K562 (cell line): Measurements from ENCODE around the gene MACF1. TPM values are rescaled to one million over a fixed set of nuclear protein-coding genes. Genes with fewer than 3 reads are reported as not detected.

Experiments used
- CBX3 ChIP-seq, 2 experiments: IDR thresholded peaks; 1 replicate in 1 of 2; 2 replicates in 1 of 2; pipeline ENCODE4 v1.6.1; 2012; ENCODE audit warnings: inconsistent platforms in 2 of 2, low read length in 2 of 2, borderline replicate concordance in 1 of 2, control low read depth in 1 of 2
- CEBPB ChIP-seq: fragments of 450-650 bp; IDR thresholded peaks from 2 replicates; pipeline ENCODE4 v1.6.1; 2016; ENCODE audit warnings: missing genetic modification characterization, missing compliant biosample characterization
- CREB1 ChIP-seq, 2 experiments: sonication (generic) in 1 of 2; formaldehyde crosslinking in 1 of 2; IDR thresholded peaks; 2 replicates each; pipeline versions ENCODE4 v1.6.1 to v1.8.0; 2012 to 2022; ENCODE audit warnings: inconsistent platforms in 1 of 2, mild to moderate bottlenecking in 1 of 2, missing genetic modification reagents in 1 of 2, moderate library complexity in 1 of 2
- ELF4 ChIP-seq: fragments of 450-650 bp; formaldehyde crosslinking; IDR thresholded peaks from 2 replicates; pipeline ENCODE4 v1.4.0; 2022; ENCODE audit warnings: missing genetic modification characterization
- GABPA ChIP-seq: fragments of 200-800 bp; sonication (Bioruptor generic); conservative IDR thresholded peaks from 2 replicates; pipeline ENCODE4 v1.6.1; 2016; ENCODE audit warnings: low read depth, missing genetic modification characterization, missing compliant biosample characterization
- MAZ ChIP-seq, 2 experiments: fragments of 450-650 bp in 1 of 2; sonication (generic) in 1 of 2; formaldehyde crosslinking; IDR thresholded peaks in 1 of 2; conservative IDR thresholded peaks in 1 of 2; 2 replicates each; pipeline versions ENCODE4 v1.4.0 to v1.5.0; 2020; ENCODE audit warnings: mild to moderate bottlenecking in 1 of 2, missing genetic modification reagents in 1 of 2
- MYC ChIP-seq, 2 experiments: fragments of 250-450 bp in 1 of 2; sonication (Bioruptor Pico) in 1 of 2; IDR thresholded peaks; 2 replicates each; pipeline versions ENCODE4 v1.5.1 to v1.6.1; 2012 to 2021; ENCODE audit warnings: low read depth in 2 of 2, borderline replicate concordance in 1 of 2, improper control_type of control experiment in 1 of 2, low read length in 1 of 2, mild to moderate bottlenecking in 1 of 2, moderate library complexity in 1 of 2
- NBN ChIP-seq: fragments of 450-650 bp; IDR thresholded peaks from 2 replicates; pipeline ENCODE4 v1.6.1; 2016; ENCODE audit warnings: low read depth, mild to moderate bottlenecking
- NEUROD1 ChIP-seq: fragments of 150-350 bp; IDR thresholded peaks from 2 replicates; pipeline ENCODE4 v1.6.1; 2014; ENCODE audit warnings: borderline replicate concordance, low read length, low read depth; ENCODE audit not compliant: partially characterized antibody
- STAT5A ChIP-seq: IDR thresholded peaks from 2 replicates; pipeline ENCODE4 v1.6.1; 2012; ENCODE audit warnings: low read length, inconsistent platforms, borderline replicate concordance
- TAF9B ChIP-seq: fragments of 450-650 bp; IDR thresholded peaks from 2 replicates; pipeline ENCODE4 v1.6.1; 2018; ENCODE audit warnings: mild to moderate bottlenecking; ENCODE audit not compliant: partially characterized antibody
- ZEB2 ChIP-seq: fragments of 450-650 bp; IDR thresholded peaks from 2 replicates; pipeline ENCODE4 v1.6.1; 2016
- ZNF707 ChIP-seq: fragments of 250-450 bp; sonication (Bioruptor Pico); conservative IDR thresholded peaks from 2 replicates; pipeline ENCODE4 v1.8.0; 2022; ENCODE audit warnings: inconsistent platforms, mild to moderate bottlenecking, moderate library complexity
- polyA plus RNA-seq, 8 experiments: library from polyadenylated mRNA; depleted of rRNA in 4 of 8; stranded (reverse) in 5 of 8; unstranded in 3 of 8; fragments of >200 nt; fragmentation: Nextera tagmentation in 2 of 8; fragmentation: Illumina TruSeq in 1 of 8; extraction: Ambion mirVana in 2 of 8; extraction: Trizol in 1 of 8; gene quantifications; 2 replicates each; pipeline versions ENCODE4 v1.2.1 to v1.2.3, GENCODE V29; 2011 to 2014; ENCODE audit warnings: inconsistent platforms in 1 of 8, missing spikeins in 1 of 8
- total RNA-seq, 7 experiments: library from RNA; depleted of rRNA in 6 of 7; stranded (reverse); fragments of >200 nt in 6 of 7; fragmentation: Illumina TruSeq in 2 of 7; extraction: Trizol in 2 of 7; gene quantifications; 2 replicates each; pipeline versions ENCODE4 v1.2.1 to v1.2.3, GENCODE V29; 2011 to 2021; ENCODE audit warnings: low replicate concordance in 1 of 7
- TF ChIP-seq, protein P1 (sequence below): fragments of 450-650 bp; IDR thresholded peaks from 2 replicates; pipeline ENCODE4 v1.6.1; 2018; ENCODE audit not compliant: partially characterized antibody
- TF ChIP-seq, protein P2 (sequence below): fragments of 250-450 bp; sonication (Bioruptor Pico); IDR thresholded peaks from 2 replicates; pipeline ENCODE4 v1.5.0; 2021; ENCODE audit warnings: mild to moderate bottlenecking, moderate library complexity
- TF ChIP-seq, protein P3 (sequence below): sonication (generic); IDR thresholded peaks from 2 replicates; pipeline ENCODE4 v1.6.1; 2016

MACF1 gene
- total and polyA plus RNA-seq, 9 of the 15 experiments (the other 6 are each of a cell fraction or from before 2014, with no cell fraction given), result 13.2 to 232 (median 112) TPM

DNA sequence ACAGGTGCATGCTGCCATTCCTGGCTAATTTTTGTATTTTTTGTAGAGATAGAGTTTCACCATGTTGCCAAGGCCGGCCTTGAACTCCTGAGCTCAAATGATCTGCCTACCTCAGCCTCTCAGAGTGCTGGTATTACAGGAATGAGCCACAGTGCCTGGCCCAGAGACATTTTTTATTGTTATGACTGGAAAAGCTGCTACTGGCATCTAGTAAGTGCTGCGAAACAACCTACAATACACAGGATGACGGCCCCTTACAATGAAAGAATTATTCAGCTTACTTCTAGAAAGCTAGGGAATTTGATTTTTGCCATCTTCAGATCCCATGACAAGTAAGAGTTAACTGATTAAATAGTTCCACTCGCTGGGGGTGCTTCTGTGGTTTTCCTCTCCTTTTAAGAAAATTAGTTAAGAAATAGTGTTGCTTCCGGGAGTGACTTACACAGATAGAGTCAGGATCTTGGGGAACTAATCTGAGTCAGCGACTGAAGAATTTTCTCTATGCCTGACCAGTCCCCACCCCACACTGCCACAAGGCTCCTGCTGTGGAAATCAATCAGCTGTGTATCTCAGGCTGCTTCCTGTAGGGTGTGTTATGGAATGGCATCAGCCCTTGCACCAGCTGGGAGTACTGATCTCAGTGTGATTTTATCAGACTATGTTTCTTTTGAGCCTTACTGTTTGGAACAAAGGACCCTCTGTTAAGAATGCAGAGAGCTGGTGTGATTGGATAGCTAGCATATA lies 194.0 kb downstream of the MACF1 start (continued):
- TF ChIP-seq ZNF707, result no peak
- TF ChIP-seq, protein P1, sequence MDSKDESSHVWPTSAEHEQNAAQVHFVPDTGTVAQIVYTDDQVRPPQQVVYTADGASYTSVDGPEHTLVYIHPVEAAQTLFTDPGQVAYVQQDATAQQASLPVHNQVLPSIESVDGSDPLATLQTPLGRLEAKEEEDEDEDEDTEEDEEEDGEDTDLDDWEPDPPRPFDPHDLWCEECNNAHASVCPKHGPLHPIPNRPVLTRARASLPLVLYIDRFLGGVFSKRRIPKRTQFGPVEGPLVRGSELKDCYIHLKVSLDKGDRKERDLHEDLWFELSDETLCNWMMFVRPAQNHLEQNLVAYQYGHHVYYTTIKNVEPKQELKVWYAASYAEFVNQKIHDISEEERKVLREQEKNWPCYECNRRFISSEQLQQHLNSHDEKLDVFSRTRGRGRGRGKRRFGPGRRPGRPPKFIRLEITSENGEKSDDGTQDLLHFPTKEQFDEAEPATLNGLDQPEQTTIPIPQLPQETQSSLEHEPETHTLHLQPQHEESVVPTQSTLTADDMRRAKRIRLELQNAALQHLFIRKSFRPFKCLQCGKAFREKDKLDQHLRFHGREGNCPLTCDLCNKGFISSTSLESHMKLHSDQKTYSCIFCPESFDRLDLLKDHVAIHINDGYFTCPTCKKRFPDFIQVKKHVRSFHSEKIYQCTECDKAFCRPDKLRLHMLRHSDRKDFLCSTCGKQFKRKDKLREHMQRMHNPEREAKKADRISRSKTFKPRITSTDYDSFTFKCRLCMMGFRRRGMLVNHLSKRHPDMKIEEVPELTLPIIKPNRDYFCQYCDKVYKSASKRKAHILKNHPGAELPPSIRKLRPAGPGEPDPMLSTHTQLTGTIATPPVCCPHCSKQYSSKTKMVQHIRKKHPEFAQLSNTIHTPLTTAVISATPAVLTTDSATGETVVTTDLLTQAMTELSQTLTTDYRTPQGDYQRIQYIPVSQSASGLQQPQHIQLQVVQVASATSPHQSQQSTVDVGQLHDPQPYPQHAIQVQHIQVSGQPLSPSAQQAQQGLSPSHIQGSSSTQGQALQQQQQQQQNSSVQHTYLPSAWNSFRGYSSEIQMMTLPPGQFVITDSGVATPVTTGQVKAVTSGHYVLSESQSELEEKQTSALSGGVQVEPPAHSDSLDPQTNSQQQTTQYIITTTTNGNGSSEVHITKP, result no peak
- peak; percentile 72 for TF ChIP-seq MYC (IDR thresholded peaks at IDR 0.05; ENCODE audit: low read depth, low read length)
- TF ChIP-seq MYC (CRISPR knock-in tag; IDR thresholded peaks at IDR 0.05; ENCODE audit: borderline replicate concordance, low read depth), result no peak
- TF ChIP-seq, protein P2, sequence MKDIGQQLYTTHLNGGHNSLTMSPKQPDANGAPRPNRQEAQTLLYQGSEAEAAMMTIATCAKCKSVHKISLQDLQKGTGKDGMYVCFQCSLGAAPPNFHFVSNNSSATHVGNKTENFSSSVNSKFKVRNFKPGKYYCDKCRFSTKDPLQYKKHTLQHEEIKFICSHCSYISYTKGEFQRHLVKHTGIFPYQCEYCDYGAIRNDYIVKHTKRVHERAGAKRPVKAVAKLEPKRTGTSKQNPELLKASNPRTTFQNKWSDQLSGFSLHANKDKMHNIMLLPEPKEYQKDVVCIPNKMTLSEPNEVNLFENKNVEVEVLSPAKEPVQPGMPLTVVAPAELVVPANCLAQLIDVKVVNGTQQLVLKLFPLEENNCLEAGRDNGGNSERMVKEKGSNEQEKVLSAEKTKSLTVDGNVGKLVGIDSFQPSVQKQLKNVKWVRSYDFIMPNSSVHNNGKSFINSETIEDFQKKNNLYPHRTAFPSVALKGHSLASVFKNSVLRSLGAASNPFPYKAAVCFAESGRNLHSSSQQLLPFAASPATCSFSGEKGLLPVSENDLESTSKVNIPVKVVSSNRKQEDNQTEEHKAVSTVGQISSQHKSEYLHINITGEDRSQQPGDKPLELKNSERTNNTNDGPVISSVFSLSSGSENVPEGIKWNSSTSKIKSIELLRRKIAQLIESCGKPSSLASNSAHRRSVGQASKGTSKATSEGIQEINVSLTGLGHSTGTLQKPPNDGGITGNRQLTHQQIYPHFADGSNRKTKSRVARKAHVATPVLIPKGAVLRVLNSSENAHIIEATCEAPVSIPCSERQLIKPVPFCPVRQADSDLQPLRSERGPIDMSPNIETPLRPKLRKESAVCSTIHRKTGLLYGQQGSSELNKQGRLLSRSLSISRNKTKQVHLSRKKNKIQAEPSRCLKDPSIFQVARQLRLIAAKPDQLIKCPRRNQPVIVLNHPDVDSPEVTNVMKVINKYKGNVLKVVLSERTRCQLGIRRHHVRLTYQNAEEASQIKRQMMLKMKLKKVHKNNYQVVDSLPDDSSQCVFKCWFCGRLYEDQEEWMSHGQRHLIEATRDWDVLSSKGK (CRISPR knock-in tag), result no peak
- 0 out of 2 replicates have a peak, but pooled peaks have one; percentile 28 for TF ChIP-seq ZEB2
- TF ChIP-seq, protein P3, sequence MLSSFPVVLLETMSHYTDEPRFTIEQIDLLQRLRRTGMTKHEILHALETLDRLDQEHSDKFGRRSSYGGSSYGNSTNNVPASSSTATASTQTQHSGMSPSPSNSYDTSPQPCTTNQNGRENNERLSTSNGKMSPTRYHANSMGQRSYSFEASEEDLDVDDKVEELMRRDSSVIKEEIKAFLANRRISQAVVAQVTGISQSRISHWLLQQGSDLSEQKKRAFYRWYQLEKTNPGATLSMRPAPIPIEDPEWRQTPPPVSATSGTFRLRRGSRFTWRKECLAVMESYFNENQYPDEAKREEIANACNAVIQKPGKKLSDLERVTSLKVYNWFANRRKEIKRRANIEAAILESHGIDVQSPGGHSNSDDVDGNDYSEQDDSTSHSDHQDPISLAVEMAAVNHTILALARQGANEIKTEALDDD, result peak; percentile 99
- peak; percentile 34 to 60; a peak in 3 of 4 replicates for TF ChIP-seq MAZ (CRISPR knock-in tag; conservative IDR thresholded peaks at IDR 0.05 in 1 of 2, IDR thresholded peaks at IDR 0.05 in 1 of 2)
- TF ChIP-seq NEUROD1, result peak; percentile 57
- peak; percentile 26; the same call in 1 of the 2 replicates for TF ChIP-seq NBN
- peak; percentile 98 for TF ChIP-seq TAF9B
- TF ChIP-seq STAT5A, result peak; percentile 28; the same call in 1 of the 2 replicates
- TF ChIP-seq GABPA, result peak; percentile 68
- peak; percentile 37; the same call in 1 of the 2 replicates for TF ChIP-seq CEBPB (tag)
- 0 out of 3 replicates have a peak, but pooled peaks of 1 of the 2 experiments have one; percentile 30 for TF ChIP-seq CBX3 (IDR thresholded peaks at IDR 0.05; ENCODE audit: borderline replicate concordance in 1 of 2, low read length in 2 of 2)
- no peak for TF ChIP-seq CREB1 (IDR thresholded peaks at IDR 0.05)
- peak; percentile 23; the same call in 1 of the 2 replicates for TF ChIP-seq CREB1 (CRISPR knock-in tag; IDR thresholded peaks at IDR 0.05)
- 0 out of 2 replicates have a peak, but pooled peaks have one; percentile 32 for TF ChIP-seq ELF4 (CRISPR knock-in tag)
